HEK293 (cell line): ENCODE data around the gene RBM4B.

ENCODE experiments used
- CTCF ChIP-seq: fragments of 450-650 bp; formaldehyde crosslinking; IDR thresholded peaks from 2 replicates; pipeline ENCODE4 v1.5.1; 2016; ENCODE audit warnings: missing biosample characterization, missing genetic modification characterization
- ZBTB10 ChIP-seq: fragments of 450-650 bp; formaldehyde crosslinking; IDR thresholded peaks from 2 replicates; pipeline ENCODE4 v1.5.1; 2016; ENCODE audit warnings: missing biosample characterization, missing genetic modification characterization
- ZBTB26 ChIP-seq: fragments of 450-650 bp; formaldehyde crosslinking; optimal IDR thresholded peaks from 2 replicates; pipeline ENCODE3; 2016; ENCODE audit warnings: missing biosample characterization, mild to moderate bottlenecking, missing genetic modification characterization
- ZNF366 ChIP-seq: fragments of 450-650 bp; formaldehyde crosslinking; conservative IDR thresholded peaks from 2 replicates; pipeline ENCODE4 v1.5.1; 2016; ENCODE audit warnings: missing biosample characterization, missing genetic modification characterization
- ZNF48 ChIP-seq: fragments of 450-650 bp; formaldehyde crosslinking; IDR thresholded peaks from 2 replicates; pipeline ENCODE4 v1.5.1; 2016; ENCODE audit warnings: missing biosample characterization, missing genetic modification characterization
- ZNF768 ChIP-seq: fragments of 450-650 bp; formaldehyde crosslinking; IDR thresholded peaks from 2 replicates; pipeline ENCODE4 v1.5.1; 2018; ENCODE audit warnings: missing biosample characterization, mild to moderate bottlenecking, missing genetic modification characterization

GRCh38 chr11:66663741-66664296 is 13.9 kb downstream of the RBM4B start:
- TF ChIP-seq CTCF (tag by site-specific recombination) (no peak), ZNF48 (tag by site-specific recombination) (no peak), ZBTB10 (no peak), ZNF366 (tag by site-specific recombination) (no peak), ZNF768 (tag by site-specific recombination) (no peak), ZBTB26 (tag by site-specific recombination) (no peak)
